ENCODE results near the gene SPRR5.

GRCh38 chr1:152942161-152942560 lies 4.8 kb upstream of the SPRR5 start:
- TF ChIP-seq POLR2A (IDR thresholded peaks at IDR 0.05; ENCODE audit: low read depth, low read length) (no peak), TAF1 (IDR thresholded peaks at IDR 0.05; ENCODE audit: low read depth, low read length) (no peak), SPI1 (IDR thresholded peaks at IDR 0.05; ENCODE audit: low read depth, low read length) (no peak), PAX5 (IDR thresholded peaks at IDR 0.05; ENCODE audit: insufficient read depth, low read length, severe bottlenecking) (no peak), POLR2AphosphoS5 (IDR thresholded peaks at IDR 0.05; ENCODE audit: low read depth, low read length) (no peak)
